HL-60 (cell line): ENCODE data around the gene KANK4.

ENCODE experiments used
- CTCF ChIP-seq: IDR thresholded peaks from one replicate; pipeline ENCODE4 v1.5.1; 2011; ENCODE audit warnings: low read length, control low read depth, inconsistent platforms; ENCODE audit not compliant: insufficient read depth
- GABPA ChIP-seq: IDR thresholded peaks from 2 replicates; pipeline ENCODE4 v1.6.1; 2012; ENCODE audit warnings: low read depth
- POLR2AphosphoS5 ChIP-seq: IDR thresholded peaks from 2 replicates; pipeline ENCODE4 v1.6.1; 2012; ENCODE audit warnings: low read depth
- REST ChIP-seq: IDR thresholded peaks from 2 replicates; pipeline ENCODE4 v1.6.1; 2012; ENCODE audit warnings: low read depth; ENCODE audit not compliant: insufficient replicate concordance
- SPI1 ChIP-seq: IDR thresholded peaks from 2 replicates; pipeline ENCODE4 v1.6.1; 2012; ENCODE audit warnings: low read depth, mild to moderate bottlenecking, borderline replicate concordance

GRCh38 chr1:62307446-62307845, 11.8 kb downstream of the KANK4 start:
- TF ChIP-seq POLR2AphosphoS5 (no peak), CTCF (no peak), GABPA (no peak), REST (no peak), SPI1 (no peak)
